ENCODE results near the gene MN1. TPM values are rescaled to one million over a fixed set of nuclear protein-coding genes. Genes with fewer than 3 reads are reported as not detected.

The MN1 gene
- total and polyA plus RNA-seq, 2 of the 4 experiments (the other 2 are of a cell fraction): 0.36 to 1.3 TPM

DNA sequence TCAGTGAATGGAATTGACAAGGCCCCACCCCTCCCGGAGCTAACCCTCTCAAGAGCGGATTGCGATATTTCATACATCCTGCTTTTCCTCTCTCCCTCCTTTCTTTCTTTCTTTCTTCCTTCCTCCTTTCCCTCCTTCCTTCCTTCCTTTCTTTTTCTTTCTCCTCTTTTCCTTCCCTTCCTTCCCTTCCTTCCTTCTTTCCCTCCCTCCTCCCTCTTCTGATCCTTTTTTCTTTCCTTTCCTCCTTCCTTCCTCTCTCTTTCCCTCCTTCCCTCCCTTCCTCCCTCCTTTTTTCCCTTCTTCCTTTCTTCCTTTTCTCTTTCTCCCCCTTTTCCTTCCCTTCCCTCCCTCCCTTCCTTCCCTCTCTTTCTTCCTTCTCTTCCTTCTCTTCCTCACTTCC, 15.0 kb upstream of the MN1 start (continued):
- TF ChIP-seq, protein P1, sequence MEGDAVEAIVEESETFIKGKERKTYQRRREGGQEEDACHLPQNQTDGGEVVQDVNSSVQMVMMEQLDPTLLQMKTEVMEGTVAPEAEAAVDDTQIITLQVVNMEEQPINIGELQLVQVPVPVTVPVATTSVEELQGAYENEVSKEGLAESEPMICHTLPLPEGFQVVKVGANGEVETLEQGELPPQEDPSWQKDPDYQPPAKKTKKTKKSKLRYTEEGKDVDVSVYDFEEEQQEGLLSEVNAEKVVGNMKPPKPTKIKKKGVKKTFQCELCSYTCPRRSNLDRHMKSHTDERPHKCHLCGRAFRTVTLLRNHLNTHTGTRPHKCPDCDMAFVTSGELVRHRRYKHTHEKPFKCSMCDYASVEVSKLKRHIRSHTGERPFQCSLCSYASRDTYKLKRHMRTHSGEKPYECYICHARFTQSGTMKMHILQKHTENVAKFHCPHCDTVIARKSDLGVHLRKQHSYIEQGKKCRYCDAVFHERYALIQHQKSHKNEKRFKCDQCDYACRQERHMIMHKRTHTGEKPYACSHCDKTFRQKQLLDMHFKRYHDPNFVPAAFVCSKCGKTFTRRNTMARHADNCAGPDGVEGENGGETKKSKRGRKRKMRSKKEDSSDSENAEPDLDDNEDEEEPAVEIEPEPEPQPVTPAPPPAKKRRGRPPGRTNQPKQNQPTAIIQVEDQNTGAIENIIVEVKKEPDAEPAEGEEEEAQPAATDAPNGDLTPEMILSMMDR (conservative IDR thresholded peaks at IDR 0.05; ENCODE audit: low read depth, low read length): no peak
- TF ChIP-seq SMC3 (IDR thresholded peaks at IDR 0.05; ENCODE audit: low read depth, low read length): no peak
- TF ChIP-seq BHLHE40 (IDR thresholded peaks at IDR 0.05; ENCODE audit: low read depth, low read length): no peak
- TF ChIP-seq NFE2L2 (IDR thresholded peaks at IDR 0.05; ENCODE audit: low read depth, low read length): no peak
- TF ChIP-seq CEBPB (IDR thresholded peaks at IDR 0.05; ENCODE audit: low read depth, low read length): no peak
- no peak for TF ChIP-seq CHD1 (IDR thresholded peaks at IDR 0.05; ENCODE audit: low read depth, low read length)
